ENCODE data around the gene ARIH1.
"Not testable (repeated sequence)": the region's sequence is repeated elsewhere in the genome, so short reads cannot be mapped to it uniquely, and the experiment has no call there.

Gene ARIH1

DNA sequence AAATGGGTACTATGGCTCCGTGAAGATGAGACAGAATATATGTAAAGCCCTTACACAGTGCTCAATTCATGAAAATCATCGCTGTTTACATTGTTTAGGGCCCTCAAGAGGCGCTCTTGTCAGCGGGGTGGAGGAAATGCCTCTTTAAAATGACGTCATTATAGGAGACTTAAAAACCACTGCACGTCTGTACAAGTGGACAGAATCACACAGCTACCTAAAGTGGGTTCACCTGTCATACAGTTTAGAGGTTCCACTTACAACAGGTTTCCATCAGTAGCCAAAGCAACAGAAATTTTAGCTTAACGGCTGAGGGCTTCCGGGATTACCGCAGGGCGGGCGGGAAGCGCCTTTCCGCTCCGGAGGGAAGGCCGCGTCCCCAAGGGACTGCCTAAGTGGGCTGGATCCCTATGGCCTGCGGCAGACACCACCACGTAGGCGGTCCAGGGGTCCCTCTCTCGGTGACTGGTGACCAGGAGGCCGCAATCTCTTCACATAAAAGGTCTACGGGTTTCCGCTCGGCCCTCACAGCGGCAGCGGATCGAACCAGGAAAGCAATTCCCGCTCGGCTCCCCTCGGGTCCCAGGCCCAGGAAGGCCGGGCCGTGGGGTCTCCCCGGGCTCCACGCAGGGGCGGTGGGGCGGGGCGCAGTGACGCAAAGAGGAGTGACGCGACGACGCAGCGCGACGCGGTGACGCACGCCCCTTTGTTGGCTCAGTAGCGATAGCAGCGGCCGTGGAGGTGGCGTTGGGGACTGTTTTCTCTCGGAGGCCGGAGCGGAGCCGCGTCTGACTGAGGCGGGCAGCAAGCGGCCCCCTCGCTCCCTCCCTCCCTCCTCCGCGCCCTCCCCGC lies at the start of gene ARIH1:
ARIH1 (plus strand) TSS at position 717 of the 852 bp plus-strand sequence. CDS start 310 bp downstream, outside the sequence.
- Histone ChIP-seq H3K36me3 (ENCODE audit: insufficient read depth, low read depth, low read length) (peaks cover 23% of the 10 kb centered on the region), H3K4me3 (ENCODE audit: low read length) (peak within 1 kb of the TSS; percentile 92), H3K4me1 (ENCODE audit: insufficient read depth, low read length) (peaks cover 12% of the 10 kb centered on the region; the same call in 1 of the 2 replicates), H3K9me3 (ENCODE audit: insufficient read depth, low read depth, low read length) (no peaks in the 10 kb centered on the region), H3K9ac (ENCODE audit: low read depth, low read length) (peak within 1 kb of the TSS; percentile 95), H3K27ac (ENCODE audit: low read length) (peak within 1 kb of the TSS; percentile 51), H3K27me3 (ENCODE audit: insufficient read depth, low read length) (no peaks in the 10 kb centered on the region)

DNA sequence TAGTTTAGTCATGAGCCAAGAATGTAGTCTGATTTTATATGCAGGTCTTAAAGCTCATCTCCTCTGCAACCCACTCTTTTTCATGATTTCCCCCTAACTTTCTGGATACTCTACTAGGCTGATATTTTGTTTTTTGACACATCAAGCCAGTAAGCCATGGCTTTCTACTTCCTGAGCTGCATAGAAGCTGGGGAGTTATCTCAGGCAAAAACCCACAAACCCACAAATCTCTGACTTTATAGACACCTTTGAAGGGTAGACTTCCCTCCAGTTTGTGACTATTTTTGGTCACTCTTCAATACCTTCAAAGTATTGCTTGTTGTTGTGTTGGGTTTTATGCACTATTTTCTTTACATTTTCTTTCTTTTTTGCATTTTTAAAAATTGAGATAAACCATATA lies 47.4 kb upstream of the ARIH1 start:
- Histone ChIP-seq H3K9ac (ENCODE audit: low read depth, low read length) (no peak overlapping the region), H3K4me3 (ENCODE audit: low read length) (no peak overlapping the region), H3K27me3 (ENCODE audit: insufficient read depth, low read length) (no peaks in the 10 kb centered on the region; the same call in 1 of the 2 replicates), H3K9me3 (ENCODE audit: insufficient read depth, low read depth, low read length) (peaks cover 23% of the 10 kb centered on the region), H3K36me3 (ENCODE audit: insufficient read depth, low read depth, low read length) (no peaks in the 10 kb centered on the region), H3K27ac (ENCODE audit: low read length) (no peak overlapping the region), H3K4me1 (ENCODE audit: insufficient read depth, low read length) (no peaks in the 10 kb centered on the region)

- Histone ChIP-seq H3K27ac (ENCODE audit: low read length) (no peak overlapping the region), H3K4me3 (ENCODE audit: low read length) (no peak overlapping the region), H3K9ac (ENCODE audit: low read depth, low read length) (no peak overlapping the region), H3K4me1 (ENCODE audit: insufficient read depth, low read length) (no peaks in the 10 kb centered on the region), H3K27me3 (ENCODE audit: insufficient read depth, low read length) (no peaks in the 10 kb centered on the region; the same call in 1 of the 2 replicates), H3K9me3 (ENCODE audit: insufficient read depth, low read depth, low read length) (peaks cover 11% of the 10 kb centered on the region), H3K36me3 (ENCODE audit: insufficient read depth, low read depth, low read length) (no peaks in the 10 kb centered on the region)
These were observed 36.3 kb upstream of the ARIH1 start for GRCh38 chr15:72437650-72438316.

GRCh38 chr15:72442848-72443247 lies 31.3 kb upstream of the ARIH1 start:
- H3K4me3 ChIP-seq (ENCODE audit: low read length); H3K36me3 ChIP-seq (ENCODE audit: insufficient read depth, low read depth, low read length); H3K4me1 ChIP-seq (ENCODE audit: insufficient read depth, low read length); H3K9me3 ChIP-seq (ENCODE audit: insufficient read depth, low read depth, low read length); H3K9ac ChIP-seq (ENCODE audit: low read depth, low read length); H3K27ac ChIP-seq (ENCODE audit: low read length); H3K27me3 ChIP-seq (ENCODE audit: insufficient read depth, low read length): not testable (repeated sequence)

DNA sequence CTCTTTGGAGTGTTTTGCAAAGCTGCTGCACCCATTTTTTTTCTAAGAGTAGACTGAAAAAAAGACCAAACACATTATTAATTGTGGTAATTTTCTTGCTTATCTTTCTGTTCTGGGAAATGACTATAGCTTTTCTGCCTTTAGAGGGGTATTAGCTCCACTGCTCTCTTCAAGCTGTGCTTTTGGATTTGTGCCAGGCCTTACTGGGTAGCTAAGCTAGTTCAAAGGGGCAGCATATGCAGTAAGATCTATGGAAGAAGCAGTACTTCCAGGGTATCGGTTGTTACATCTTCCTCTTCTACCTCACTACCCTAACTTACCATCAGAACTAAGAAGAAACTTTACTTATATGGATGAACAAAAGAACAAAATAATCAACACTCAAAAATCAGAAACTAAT lies 28.7 kb upstream of the ARIH1 start:
- no peaks in the 10 kb centered on the region for H3K9me3 ChIP-seq (ENCODE audit: insufficient read depth, low read depth, low read length)

DNA sequence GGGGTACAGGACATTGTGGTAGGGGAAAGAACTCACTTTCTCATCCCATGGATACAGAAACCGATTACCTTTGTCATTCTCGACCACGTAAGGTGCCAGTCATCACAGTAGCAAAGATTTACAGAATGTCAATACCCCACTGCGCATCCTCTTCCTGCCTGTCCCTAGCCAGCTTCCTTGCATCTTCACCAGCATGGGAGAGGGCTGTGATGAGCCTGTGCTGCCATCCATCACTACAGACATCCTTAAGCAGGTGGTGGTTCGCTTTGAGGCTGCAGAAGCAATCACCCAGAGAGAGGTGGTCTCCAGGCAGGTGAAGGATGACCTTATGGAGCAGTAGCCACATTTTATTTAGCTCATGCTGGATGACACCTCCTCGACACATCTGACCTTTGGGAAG lies 23.3 kb upstream of the ARIH1 start:
- no peaks in the 10 kb centered on the region for H3K27me3 ChIP-seq (ENCODE audit: insufficient read depth, low read length)

More for the DNA sequence above, 28.7 kb upstream of the ARIH1 start:
- Histone ChIP-seq H3K4me3 (ENCODE audit: low read length) (no peak overlapping the region), H3K4me1 (ENCODE audit: insufficient read depth, low read length) (no peaks in the 10 kb centered on the region), H3K36me3 (ENCODE audit: insufficient read depth, low read depth, low read length) (no peaks in the 10 kb centered on the region), H3K9ac (ENCODE audit: low read depth, low read length) (no peak overlapping the region), H3K27me3 (ENCODE audit: insufficient read depth, low read length) (no peaks in the 10 kb centered on the region), H3K27ac (ENCODE audit: low read length) (no peak overlapping the region)

DNA sequence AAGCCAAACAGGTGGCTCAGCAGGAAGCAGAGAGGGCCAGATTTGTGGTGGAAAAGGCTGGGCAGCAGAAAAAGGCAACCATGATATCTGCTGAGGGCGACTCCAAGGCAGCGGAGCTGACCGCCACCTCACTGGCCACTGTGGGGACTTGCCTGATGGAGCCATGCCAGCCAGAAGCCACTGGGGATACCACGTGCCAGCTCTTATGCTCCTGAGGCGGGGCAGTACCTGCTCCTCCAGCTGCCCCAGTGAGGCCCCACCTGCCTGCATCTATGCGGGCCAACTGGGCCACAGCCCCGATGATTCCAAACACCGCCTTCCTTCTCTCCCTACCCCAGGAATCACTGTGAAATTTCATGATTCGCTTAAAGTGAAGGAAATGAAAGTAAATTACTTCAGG lies 22.9 kb upstream of the ARIH1 start:
- no peaks in the 10 kb centered on the region for H3K9me3 ChIP-seq (ENCODE audit: insufficient read depth, low read depth, low read length)
- H3K27me3 ChIP-seq (ENCODE audit: insufficient read depth, low read length): no peaks in the 10 kb centered on the region
- H3K36me3 ChIP-seq (ENCODE audit: insufficient read depth, low read depth, low read length): no peaks in the 10 kb centered on the region
- H3K9ac ChIP-seq (ENCODE audit: low read depth, low read length): no peak overlapping the region
- no peak overlapping the region for H3K27ac ChIP-seq (ENCODE audit: low read length)
- H3K4me3 ChIP-seq (ENCODE audit: low read length): no peak overlapping the region
- no peaks in the 10 kb centered on the region for H3K4me1 ChIP-seq (ENCODE audit: insufficient read depth, low read length)

More for the DNA sequence above, 23.3 kb upstream of the ARIH1 start:
- Histone ChIP-seq H3K27ac (ENCODE audit: low read length) (no peak overlapping the region), H3K9me3 (ENCODE audit: insufficient read depth, low read depth, low read length) (no peaks in the 10 kb centered on the region), H3K4me3 (ENCODE audit: low read length) (no peak overlapping the region), H3K4me1 (ENCODE audit: insufficient read depth, low read length) (no peaks in the 10 kb centered on the region), H3K36me3 (ENCODE audit: insufficient read depth, low read depth, low read length) (no peaks in the 10 kb centered on the region), H3K9ac (ENCODE audit: low read depth, low read length) (no peak overlapping the region)

DNA sequence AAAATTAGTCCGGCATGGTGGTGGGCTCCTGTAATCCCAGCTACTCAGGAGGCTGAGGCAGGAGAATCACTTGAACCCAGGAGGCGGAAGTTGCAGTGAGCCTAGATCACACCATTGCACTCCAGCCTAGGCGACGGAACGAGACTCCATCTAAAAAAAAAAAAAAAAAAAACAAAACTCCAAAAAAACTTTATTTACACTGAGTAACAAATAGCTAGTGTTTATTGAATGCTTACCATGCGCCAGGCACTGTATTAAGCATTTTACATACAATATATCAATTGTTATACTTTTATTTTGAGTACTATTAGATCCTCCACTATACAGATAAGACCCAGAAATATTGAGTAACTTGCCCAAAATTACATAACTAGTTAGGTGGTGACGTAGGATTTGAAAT lies 17.4 kb upstream of the ARIH1 start:
- no peaks in the 10 kb centered on the region for H3K27me3 ChIP-seq (ENCODE audit: insufficient read depth, low read length)
- no peak overlapping the region for H3K9ac ChIP-seq (ENCODE audit: low read depth, low read length)
- H3K36me3 ChIP-seq (ENCODE audit: insufficient read depth, low read depth, low read length): no peaks in the 10 kb centered on the region
- H3K9me3 ChIP-seq (ENCODE audit: insufficient read depth, low read depth, low read length): no peaks in the 10 kb centered on the region
- no peak overlapping the region for H3K27ac ChIP-seq (ENCODE audit: low read length)
- H3K4me1 ChIP-seq (ENCODE audit: insufficient read depth, low read length): no peaks in the 10 kb centered on the region
- no peak overlapping the region for H3K4me3 ChIP-seq (ENCODE audit: low read length)

DNA sequence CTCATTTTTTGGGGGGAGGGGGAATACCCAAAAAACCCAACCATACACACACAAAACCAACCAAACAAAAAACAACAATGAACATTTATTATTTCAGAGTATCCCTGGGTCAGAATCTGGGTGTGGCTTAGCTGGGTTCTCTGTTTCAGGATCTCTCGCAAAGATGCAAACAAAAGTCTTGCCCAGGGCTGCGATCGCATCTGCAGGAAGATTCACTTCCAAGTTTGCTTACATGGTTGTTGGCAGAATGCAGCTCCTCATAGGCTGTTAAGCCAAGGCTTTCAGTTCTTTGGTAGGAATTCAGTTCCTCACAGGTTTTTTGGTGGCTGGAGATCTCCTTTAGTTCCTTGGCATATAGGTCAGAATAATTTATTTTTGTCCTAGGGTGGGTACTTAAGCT lies 13.7 kb upstream of the ARIH1 start:
- Histone ChIP-seq H3K36me3 (ENCODE audit: insufficient read depth, low read depth, low read length) (no peaks in the 10 kb centered on the region), H3K4me3 (ENCODE audit: low read length) (no peak overlapping the region), H3K9ac (ENCODE audit: low read depth, low read length) (no peak overlapping the region), H3K27me3 (ENCODE audit: insufficient read depth, low read length) (no peaks in the 10 kb centered on the region), H3K4me1 (ENCODE audit: insufficient read depth, low read length) (no peaks in the 10 kb centered on the region), H3K27ac (ENCODE audit: low read length) (no peak overlapping the region), H3K9me3 (ENCODE audit: insufficient read depth, low read depth, low read length) (no peaks in the 10 kb centered on the region)

GRCh38 chr15:72463702-72464101 lies 10.4 kb upstream of the ARIH1 start:
- Histone ChIP-seq H3K27me3 (ENCODE audit: insufficient read depth, low read length) (no peaks in the 10 kb centered on the region), H3K9me3 (ENCODE audit: insufficient read depth, low read depth, low read length) (no peaks in the 10 kb centered on the region), H3K27ac (ENCODE audit: low read length) (no peak overlapping the region), H3K36me3 (ENCODE audit: insufficient read depth, low read depth, low read length) (no peaks in the 10 kb centered on the region), H3K9ac (ENCODE audit: low read depth, low read length) (no peak overlapping the region), H3K4me3 (ENCODE audit: low read length) (no peak overlapping the region), H3K4me1 (ENCODE audit: insufficient read depth, low read length) (no peaks in the 10 kb centered on the region)

DNA sequence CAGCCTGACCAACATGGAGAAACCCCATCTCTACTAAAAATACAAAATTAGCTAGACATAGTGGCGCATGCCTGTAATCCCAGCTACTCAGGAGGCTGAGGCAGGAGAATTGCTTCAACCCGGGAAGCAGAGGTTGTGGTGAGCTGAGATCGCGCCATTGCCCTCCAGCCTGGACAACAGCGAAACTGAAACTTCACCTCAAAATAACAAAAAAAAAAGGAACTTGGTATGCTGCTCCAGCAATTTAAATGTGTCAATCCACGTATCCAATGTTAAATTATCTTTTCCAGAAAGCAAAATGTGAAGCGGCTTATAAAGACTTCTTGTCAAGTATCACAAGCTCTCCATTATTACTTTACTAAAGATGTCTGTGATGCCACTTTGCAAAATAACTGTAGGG lies 9.9 kb upstream of the ARIH1 start:
- no peaks in the 10 kb centered on the region for H3K27me3 ChIP-seq (ENCODE audit: insufficient read depth, low read length)
- H3K4me1 ChIP-seq (ENCODE audit: insufficient read depth, low read length): no peaks in the 10 kb centered on the region
- no peaks in the 10 kb centered on the region for H3K36me3 ChIP-seq (ENCODE audit: insufficient read depth, low read depth, low read length)
- no peak overlapping the region for H3K4me3 ChIP-seq (ENCODE audit: low read length)
- no peaks in the 10 kb centered on the region for H3K9me3 ChIP-seq (ENCODE audit: insufficient read depth, low read depth, low read length)
- H3K27ac ChIP-seq (ENCODE audit: low read length): no peak overlapping the region
- H3K9ac ChIP-seq (ENCODE audit: low read depth, low read length): no peak overlapping the region

- H3K27ac ChIP-seq (ENCODE audit: low read length): no peak overlapping the region
- H3K9ac ChIP-seq (ENCODE audit: low read depth, low read length): no peak overlapping the region
- H3K4me1 ChIP-seq (ENCODE audit: insufficient read depth, low read length): 0 out of 2 replicates have a peak, but pooled peaks cover 2% of the 10 kb centered on the region
- no peaks in the 10 kb centered on the region for H3K36me3 ChIP-seq (ENCODE audit: insufficient read depth, low read depth, low read length)
- H3K9me3 ChIP-seq (ENCODE audit: insufficient read depth, low read depth, low read length): no peaks in the 10 kb centered on the region
- H3K4me3 ChIP-seq (ENCODE audit: low read length): no peak overlapping the region
- no peaks in the 10 kb centered on the region for H3K27me3 ChIP-seq (ENCODE audit: insufficient read depth, low read length)
These were observed 6.0 kb upstream of the ARIH1 start for GRCh38 chr15:72468103-72468502.

All from iPS-20b (cell line).